Smooth muscle cell (in vitro differentiated cells): ENCODE measurements around the gene SPPL2A. TPM values are rescaled to one million over a fixed set of nuclear protein-coding genes. Genes with fewer than 3 reads are reported as not detected.
A peak's percentile ranks its signal among the peaks of the same experiment; 100 is the strongest.

Source experiments
- DNase-seq: peaks from one replicate; lab custom pipeline; 2025; ENCODE audit not compliant: unreplicated experiment; lab: John Stamatoyannopoulos, UW
- H2AFZ ChIP-seq: fragments of 200-600 bp; sonication (generic); 2 replicates; pipeline ENCODE4 v1.6.0; 2016; ENCODE audit warnings: antibody characterized with exemption, low read depth, mild to moderate bottlenecking
- H3F3A ChIP-seq: fragments of 200-600 bp; sonication (generic); 2 replicates; pipeline ENCODE4 v1.6.0; 2017; ENCODE audit warnings: antibody characterized with exemption, low read depth
- H3K27ac ChIP-seq: fragments of 200-600 bp; sonication (generic); 2 replicates; pipeline ENCODE4 v1.5.1; 2016; ENCODE audit warnings: low read depth, mild to moderate bottlenecking
- H3K27me3 ChIP-seq: fragments of 200-600 bp; sonication (generic); 2 replicates; pipeline ENCODE4 v1.6.1; 2016; ENCODE audit warnings: low read depth, mild to moderate bottlenecking
- H3K36me3 ChIP-seq: fragments of 200-600 bp; sonication (generic); 2 replicates; pipeline ENCODE4 v1.5.1; 2016; ENCODE audit warnings: low read depth
- H3K4me1 ChIP-seq: fragments of 200-600 bp; sonication (generic); 2 replicates; pipeline ENCODE4 v1.5.1; 2016; ENCODE audit warnings: low read depth
- H3K4me2 ChIP-seq: fragments of 200-600 bp; sonication (generic); 2 replicates; pipeline ENCODE4 v1.6.0; 2016; ENCODE audit warnings: mild to moderate bottlenecking
- H3K4me3 ChIP-seq: fragments of 200-600 bp; sonication (generic); 2 replicates; pipeline ENCODE4 v1.5.1; 2016; ENCODE audit warnings: mild to moderate bottlenecking
- H3K79me2 ChIP-seq: fragments of 200-600 bp; sonication (generic); 2 replicates; pipeline ENCODE4 v1.6.0; 2016; ENCODE audit warnings: low read depth, mild to moderate bottlenecking
- H3K9ac ChIP-seq: fragments of 200-600 bp; sonication (generic); 2 replicates; pipeline ENCODE4 v1.6.0; 2016; ENCODE audit warnings: low read depth
- H3K9me3 ChIP-seq: fragments of 200-600 bp; sonication (generic); replicated peaks from 2 replicates; pipeline ENCODE4 v1.5.1; 2016; ENCODE audit warnings: low read depth
- H4K20me1 ChIP-seq: fragments of 200-600 bp; sonication (generic); 2 replicates; pipeline ENCODE4 v1.6.0; 2016; ENCODE audit warnings: low read depth
- WGBS: methylation state at CpG from one replicate; pipeline ENCODE4 v1.1.7; 2016; ENCODE audit warnings: low lambda C conversion rate; 5-methylcytosine and 5-hydroxymethylcytosine counted together
- polyA plus RNA-seq: library from polyadenylated mRNA; unstranded; fragments of >200 nt; fragmentation: Nextera tagmentation; extraction: Ambion mirVana; gene quantifications from 2 replicates; pipeline ENCODE4 v1.2.1, GENCODE V29; 2016
- total RNA-seq: library from RNA; depleted of rRNA; stranded (reverse); fragments of >200 nt; gene quantifications from 2 replicates; pipeline ENCODE4 v1.2.3, GENCODE V29; 2014
- TF ChIP-seq, protein P1 (sequence below): fragments of 200-600 bp; sonication (generic); IDR thresholded peaks from 2 replicates; pipeline ENCODE4 v1.5.1; 2017; ENCODE audit warnings: borderline replicate concordance, mild to moderate bottlenecking, antibody characterized with exemption; ENCODE audit not compliant: insufficient read depth, poor library complexity, severe bottlenecking

SPPL2A gene
- total and polyA plus RNA-seq, 2 experiments from 2014 or later: 62.2 to 265 TPM

- Histone ChIP-seq H4K20me1 (peaks cover 50% of the 10 kb centered on the region), H3K4me3 (no peak overlapping the region), H3K9me3 (no peaks in the 10 kb centered on the region), H3K27me3 (no peaks in the 10 kb centered on the region), H3K9ac (no peak overlapping the region), H3K4me2 (no peak overlapping the region), H3K4me1 (no peaks in the 10 kb centered on the region), H2AFZ (no peak overlapping the region), H3K36me3 (no peaks in the 10 kb centered on the region), H3K27ac (no peak overlapping the region), H3K79me2 (peaks cover 84% of the 10 kb centered on the region), H3F3A (peaks cover 6% of the 10 kb centered on the region)
- TF ChIP-seq, protein P1, sequence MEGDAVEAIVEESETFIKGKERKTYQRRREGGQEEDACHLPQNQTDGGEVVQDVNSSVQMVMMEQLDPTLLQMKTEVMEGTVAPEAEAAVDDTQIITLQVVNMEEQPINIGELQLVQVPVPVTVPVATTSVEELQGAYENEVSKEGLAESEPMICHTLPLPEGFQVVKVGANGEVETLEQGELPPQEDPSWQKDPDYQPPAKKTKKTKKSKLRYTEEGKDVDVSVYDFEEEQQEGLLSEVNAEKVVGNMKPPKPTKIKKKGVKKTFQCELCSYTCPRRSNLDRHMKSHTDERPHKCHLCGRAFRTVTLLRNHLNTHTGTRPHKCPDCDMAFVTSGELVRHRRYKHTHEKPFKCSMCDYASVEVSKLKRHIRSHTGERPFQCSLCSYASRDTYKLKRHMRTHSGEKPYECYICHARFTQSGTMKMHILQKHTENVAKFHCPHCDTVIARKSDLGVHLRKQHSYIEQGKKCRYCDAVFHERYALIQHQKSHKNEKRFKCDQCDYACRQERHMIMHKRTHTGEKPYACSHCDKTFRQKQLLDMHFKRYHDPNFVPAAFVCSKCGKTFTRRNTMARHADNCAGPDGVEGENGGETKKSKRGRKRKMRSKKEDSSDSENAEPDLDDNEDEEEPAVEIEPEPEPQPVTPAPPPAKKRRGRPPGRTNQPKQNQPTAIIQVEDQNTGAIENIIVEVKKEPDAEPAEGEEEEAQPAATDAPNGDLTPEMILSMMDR: peak; percentile 85
- DNase-seq: no peak
Observed at GRCh38 chr15:50675535-50676144, 89.9 kb downstream of the SPPL2A start.

DNA sequence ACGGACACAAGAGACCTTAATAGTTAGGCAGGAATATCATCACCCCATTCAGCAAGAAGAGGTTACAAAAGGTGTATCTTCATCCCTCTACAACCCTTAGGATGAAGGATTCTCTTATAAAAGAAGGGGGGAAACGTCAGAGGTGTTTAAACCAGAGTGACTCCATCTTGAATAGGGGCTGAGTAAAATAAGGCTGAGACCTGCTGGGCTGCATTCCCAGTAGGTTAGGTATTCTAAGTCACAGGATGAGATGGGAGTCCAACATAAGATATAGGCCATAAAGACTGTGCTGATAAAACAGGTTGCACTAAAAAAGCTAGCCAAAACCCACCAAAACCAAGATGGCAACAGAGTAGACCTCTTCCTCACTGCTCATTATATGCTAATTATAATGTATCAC is 95.4 kb downstream of the SPPL2A start:
- Histone ChIP-seq H3K27ac (peak overlapping the region; percentile 35), H3K27me3 (no peaks in the 10 kb centered on the region), H4K20me1 (peaks cover 30% of the 10 kb centered on the region), H3K79me2 (peaks cover 83% of the 10 kb centered on the region), H3K9me3 (no peaks in the 10 kb centered on the region), H3K4me1 (no peaks in the 10 kb centered on the region), H3K4me2 (no peak overlapping the region), H3F3A (no peaks in the 10 kb centered on the region), H3K9ac (no peak overlapping the region), H3K36me3 (no peaks in the 10 kb centered on the region), H2AFZ (no peak overlapping the region), H3K4me3 (no peak overlapping the region)
- DNase-seq: no peak
- TF ChIP-seq, protein P1: no peak
- WGBS: 91% methylated on average over 2 of the region's 2 CpGs

DNA sequence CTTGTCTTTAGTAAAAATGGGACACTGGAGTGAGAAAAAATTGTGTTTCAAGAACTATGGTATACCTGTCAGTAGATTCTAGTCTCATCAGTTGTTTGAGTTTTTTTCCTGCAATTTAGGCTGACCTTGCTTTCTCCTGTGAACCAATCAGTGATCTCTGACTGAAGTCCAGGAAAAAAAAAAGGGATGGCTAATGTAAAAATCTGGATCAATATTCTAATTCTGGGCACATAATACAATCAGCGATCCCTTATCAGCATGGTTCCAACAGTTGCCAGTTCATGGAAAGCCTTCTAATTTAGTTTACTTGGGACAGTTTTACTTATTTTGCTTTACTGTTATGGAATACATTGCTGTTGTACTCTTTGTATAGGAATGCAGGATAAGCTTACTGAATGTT is 95.9 kb downstream of the SPPL2A start:
- Histone ChIP-seq H2AFZ (no peak overlapping the region), H3K9me3 (no peaks in the 10 kb centered on the region), H3K36me3 (no peaks in the 10 kb centered on the region), H3K4me3 (no peak overlapping the region), H3K27ac (no peak overlapping the region), H3K27me3 (no peaks in the 10 kb centered on the region), H4K20me1 (peaks cover 30% of the 10 kb centered on the region), H3K79me2 (peaks cover 83% of the 10 kb centered on the region), H3K9ac (no peak overlapping the region), H3F3A (no peaks in the 10 kb centered on the region), H3K4me1 (no peaks in the 10 kb centered on the region), H3K4me2 (no peak overlapping the region)
- WGBS: 100% methylated on average over 1 of the region's 1 CpG
- TF ChIP-seq, protein P1: no peak
- no peak for DNase-seq

GRCh38 chr15:50665938-50666337 is 99.6 kb downstream of the SPPL2A start:
- Histone ChIP-seq H3K36me3 (no peaks in the 10 kb centered on the region), H3K9me3 (no peaks in the 10 kb centered on the region), H4K20me1 (peaks cover 33% of the 10 kb centered on the region), H3K4me2 (no peak overlapping the region), H3K9ac (no peak overlapping the region), H3F3A (no peaks in the 10 kb centered on the region), H3K27me3 (no peaks in the 10 kb centered on the region), H3K27ac (no peak overlapping the region), H3K4me3 (no peak overlapping the region), H2AFZ (no peak overlapping the region), H3K79me2 (peaks cover 77% of the 10 kb centered on the region), H3K4me1 (no peaks in the 10 kb centered on the region)
- 100% methylated on average over 5 of the region's 5 CpGs for WGBS
- DNase-seq: no peak
- TF ChIP-seq, protein P1: no peak
